RWPE2 (cell line): Measurements from ENCODE around the gene ATP2C1.

ENCODE experiments used
- ATAC-seq: fragments of 200-7000 bp; cut with Tn5 transposase; 3 replicates; pipeline ENCODE4 v1.9.1; 2021; ENCODE audit warnings: low read depth
- DNase-seq: peaks from one replicate; pipeline ENCODE4 v3.0.0-alpha.2; 2020; ENCODE audit warnings: low spot score
- H3K27ac ChIP-seq: fragments of 450-650 bp; 2 replicates; pipeline ENCODE4 v1.5.1; 2017; ENCODE audit warnings: mild to moderate bottlenecking; ENCODE audit not compliant: poor library complexity, severe bottlenecking
- H3K27me3 ChIP-seq: fragments of 250-450 bp; sonication (Bioruptor Pico); 2 replicates; pipeline ENCODE4 v1.5.1; 2021; ENCODE audit warnings: mild to moderate bottlenecking, moderate library complexity; ENCODE audit not compliant: insufficient read depth, poor library complexity, severe bottlenecking
- H3K36me3 ChIP-seq: fragments of 250-450 bp; sonication (Bioruptor Pico); 2 replicates; pipeline ENCODE4 v1.5.1; 2020; ENCODE audit warnings: low read depth, mild to moderate bottlenecking, moderate library complexity
- H3K4me1 ChIP-seq: fragments of 250-450 bp; sonication (Bioruptor Pico); 2 replicates; pipeline ENCODE4 v1.5.1; 2021; ENCODE audit warnings: mild to moderate bottlenecking, moderate library complexity; ENCODE audit not compliant: insufficient read depth, poor library complexity, severe bottlenecking
- H3K4me3 ChIP-seq: fragments of 250-450 bp; sonication (Bioruptor Pico); 2 replicates; pipeline ENCODE4 v1.5.1; 2021; ENCODE audit warnings: mild to moderate bottlenecking, moderate library complexity; ENCODE audit not compliant: severe bottlenecking
- H3K9me3 ChIP-seq: fragments of 250-450 bp; sonication (Bioruptor Pico); 2 replicates; pipeline ENCODE4 v1.5.1; 2021; ENCODE audit warnings: mild to moderate bottlenecking, moderate library complexity; ENCODE audit not compliant: severe bottlenecking
- CTCF ChIP-seq: fragments of 450-650 bp; IDR thresholded peaks from one replicate; pipeline ENCODE4 v1.5.1; 2017; ENCODE audit warnings: mild to moderate bottlenecking, moderate library complexity; ENCODE audit not compliant: poor library complexity, severe bottlenecking

Gene ATP2C1

GRCh38 chr3:130950124-130950523 is 56.2 kb downstream of the ATP2C1 start:
- peaks cover 78% of the 10 kb centered on the region for H3K36me3 ChIP-seq

DNA sequence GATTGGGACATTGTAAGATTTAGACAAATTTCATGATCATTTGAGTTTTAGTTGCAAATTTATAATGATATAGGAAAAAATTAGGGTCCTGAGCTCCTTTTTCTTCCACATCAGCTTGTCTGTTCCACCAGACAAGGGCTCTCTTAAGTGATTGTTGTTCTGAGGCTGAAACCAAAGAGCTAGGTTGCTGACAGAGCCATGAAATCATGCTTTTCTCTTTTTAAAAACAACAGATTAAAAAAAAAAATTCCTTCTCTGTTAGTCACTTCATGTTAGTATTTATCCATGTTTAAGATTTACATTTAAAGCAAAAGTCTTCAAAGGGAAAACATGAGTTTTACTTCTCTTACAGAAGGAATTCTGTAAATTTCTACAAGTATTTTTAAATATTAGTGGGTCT is 56.8 kb downstream of the ATP2C1 start:
- Histone ChIP-seq H3K9me3 (no peaks in the 10 kb centered on the region), H3K36me3 (peaks cover 78% of the 10 kb centered on the region), H3K4me1 (no peaks in the 10 kb centered on the region), H3K27ac (no peak overlapping the region), H3K27me3 (no peaks in the 10 kb centered on the region), H3K4me3 (no peak overlapping the region)
- ATAC-seq = no peak
- no peak for DNase-seq
- no peak for TF ChIP-seq CTCF

More at GRCh38 chr3:130950124-130950523, 56.2 kb downstream of the ATP2C1 start:
- TF ChIP-seq CTCF = no peak
- Histone ChIP-seq H3K27me3 (no peaks in the 10 kb centered on the region), H3K9me3 (no peaks in the 10 kb centered on the region), H3K4me1 (no peaks in the 10 kb centered on the region), H3K27ac (no peak overlapping the region), H3K4me3 (no peak overlapping the region)
- ATAC-seq (no peak), DNase-seq (no peak)

DNA sequence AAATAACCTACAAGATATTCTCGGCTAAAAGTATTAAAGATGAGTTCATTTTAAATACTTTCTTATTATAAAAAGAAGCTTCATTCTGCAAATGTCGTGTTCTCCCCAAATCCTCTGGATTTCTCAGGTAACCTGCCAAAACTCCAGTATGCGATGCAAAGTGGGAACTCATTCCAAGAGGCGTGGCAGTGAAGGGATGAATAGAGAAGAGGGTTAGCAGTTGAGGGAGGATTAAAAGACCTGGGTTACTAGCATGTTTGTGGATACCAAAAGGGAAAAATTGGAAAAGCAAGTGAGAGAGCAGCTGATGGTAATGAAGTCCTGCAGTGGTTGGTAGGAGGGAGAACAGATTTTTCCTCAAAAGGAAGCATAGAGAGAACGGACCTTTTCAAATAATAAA is 61.6 kb downstream of the ATP2C1 start:
- H3K4me1 ChIP-seq = no peaks in the 10 kb centered on the region
- H3K36me3 ChIP-seq = peaks cover 79% of the 10 kb centered on the region

DNA sequence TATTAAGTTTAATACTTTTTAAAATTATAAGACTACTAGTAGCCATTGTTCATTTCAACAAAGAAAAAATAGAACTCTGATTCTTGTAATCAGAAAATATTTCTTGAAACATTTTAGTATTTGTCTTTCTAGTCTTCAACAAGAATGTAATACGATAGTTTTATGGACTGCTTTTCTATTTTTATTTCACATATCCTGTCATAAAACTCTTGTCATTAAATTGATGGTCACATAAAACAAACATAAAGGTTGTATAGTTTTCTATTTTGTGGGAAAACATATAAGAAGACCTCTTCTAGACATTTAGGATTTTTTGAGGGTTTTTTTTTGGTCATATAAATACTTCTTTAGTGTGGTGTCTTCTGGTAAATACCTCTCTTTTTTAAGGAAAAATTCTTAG is 62.4 kb downstream of the ATP2C1 start:
- Histone ChIP-seq H3K4me3 (no peak overlapping the region), H3K27me3 (no peaks in the 10 kb centered on the region), H3K36me3 (peaks cover 82% of the 10 kb centered on the region), H3K4me1 (no peaks in the 10 kb centered on the region), H3K9me3 (no peaks in the 10 kb centered on the region), H3K27ac (no peak overlapping the region)
- ATAC-seq (no peak), DNase-seq (no peak)
- TF ChIP-seq CTCF = no peak

More for the DNA sequence above, 61.6 kb downstream of the ATP2C1 start:
- Histone ChIP-seq H3K9me3 (no peaks in the 10 kb centered on the region), H3K27me3 (no peaks in the 10 kb centered on the region), H3K4me3 (no peak overlapping the region), H3K27ac (no peak overlapping the region)
- no peak for DNase-seq
- ATAC-seq = no peak
- TF ChIP-seq CTCF = no peak

DNA sequence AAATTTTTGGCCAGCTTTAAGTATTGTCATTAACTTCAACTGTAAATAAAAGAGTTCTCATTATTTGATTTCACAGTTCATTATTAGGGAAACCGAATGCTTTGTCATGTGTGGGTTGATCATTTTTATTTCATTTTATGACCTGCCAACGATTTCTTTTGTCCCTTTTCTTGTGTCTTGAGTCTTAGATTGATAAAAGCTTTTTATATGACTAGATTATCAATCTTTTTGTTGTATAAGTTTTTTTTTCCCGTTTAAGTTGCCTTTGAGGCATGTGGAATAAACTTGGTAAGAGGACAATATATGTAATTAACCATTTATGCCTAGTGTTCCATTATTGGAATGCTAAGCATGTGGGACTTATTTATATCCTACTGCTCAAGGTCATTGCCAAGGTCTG is 62.8 kb downstream of the ATP2C1 start:
- no peaks in the 10 kb centered on the region for H3K9me3 ChIP-seq
- H3K4me3 ChIP-seq = no peak overlapping the region
- no peaks in the 10 kb centered on the region for H3K27me3 ChIP-seq
- H3K27ac ChIP-seq = no peak overlapping the region
- no peak for ATAC-seq
- H3K36me3 ChIP-seq = peaks cover 83% of the 10 kb centered on the region
- H3K4me1 ChIP-seq = no peaks in the 10 kb centered on the region
- DNase-seq = no peak
- no peak for TF ChIP-seq CTCF
